Lower lobe of right lung (tissue), 2 donors: Measurements from ENCODE around the gene RAVER1. TPM values are rescaled to one million over a fixed set of nuclear protein-coding genes. Genes with fewer than 3 reads are reported as not detected.

ENCODE experiments used
- ATAC-seq, 2 donors: fragments of 200-7000 bp; cut with Tn5 transposase; one replicate each; pipeline ENCODE4 v1.9.1; 2020 to 2022; ENCODE audit warnings: mild to moderate bottlenecking in 2 of 2, moderate library complexity in 2 of 2
- DNase-seq: peaks from one replicate; pipeline ENCODE4 v3.0.0-alpha.2; 2020
- H3K27ac ChIP-seq: fragments of 200-600 bp; one replicate; pipeline ENCODE4 v1.8.0; 2022
- H3K27me3 ChIP-seq: fragments of 200-600 bp; one replicate; pipeline ENCODE4 v1.8.0; 2022; ENCODE audit warnings: low read depth
- H3K36me3 ChIP-seq: fragments of 200-600 bp; one replicate; pipeline ENCODE4 v1.8.0; 2022; ENCODE audit warnings: mild to moderate bottlenecking
- H3K4me1 ChIP-seq: fragments of 200-600 bp; one replicate; pipeline ENCODE4 v1.8.0; 2022
- H3K4me3 ChIP-seq: fragments of 200-600 bp; one replicate; pipeline ENCODE4 v1.8.0; 2022; ENCODE audit warnings: mild to moderate bottlenecking
- H3K9me3 ChIP-seq: fragments of 200-600 bp; one replicate; pipeline ENCODE4 v1.8.0; 2022
- CTCF ChIP-seq: fragments of 200-600 bp; IDR thresholded peaks from one replicate; pipeline ENCODE4 v1.8.0; 2022; ENCODE audit warnings: antibody characterized with exemption, mild to moderate bottlenecking
- intact Hi-C: fragments of 100-400 bp; cut with DNase I; formaldehyde crosslinking; loops from one replicate; pipeline ENCODE4 v1.11.0; 2022
- total RNA-seq: library from RNA; stranded (reverse); fragmentation: NEBNext Ultra II Directional; extraction: Animal tissue kit (Norgen Biotek cat#: 25700); gene quantifications from one replicate; pipeline ENCODE4 v1.2.1, GENCODE V29; 2021
- donor health status: DM: no; HTN: yes; CAD: no; lungs with severe emphysema.

RAVER1 gene
- total RNA-seq, 1 donor from 2014 or later = 29.6 TPM

DNA sequence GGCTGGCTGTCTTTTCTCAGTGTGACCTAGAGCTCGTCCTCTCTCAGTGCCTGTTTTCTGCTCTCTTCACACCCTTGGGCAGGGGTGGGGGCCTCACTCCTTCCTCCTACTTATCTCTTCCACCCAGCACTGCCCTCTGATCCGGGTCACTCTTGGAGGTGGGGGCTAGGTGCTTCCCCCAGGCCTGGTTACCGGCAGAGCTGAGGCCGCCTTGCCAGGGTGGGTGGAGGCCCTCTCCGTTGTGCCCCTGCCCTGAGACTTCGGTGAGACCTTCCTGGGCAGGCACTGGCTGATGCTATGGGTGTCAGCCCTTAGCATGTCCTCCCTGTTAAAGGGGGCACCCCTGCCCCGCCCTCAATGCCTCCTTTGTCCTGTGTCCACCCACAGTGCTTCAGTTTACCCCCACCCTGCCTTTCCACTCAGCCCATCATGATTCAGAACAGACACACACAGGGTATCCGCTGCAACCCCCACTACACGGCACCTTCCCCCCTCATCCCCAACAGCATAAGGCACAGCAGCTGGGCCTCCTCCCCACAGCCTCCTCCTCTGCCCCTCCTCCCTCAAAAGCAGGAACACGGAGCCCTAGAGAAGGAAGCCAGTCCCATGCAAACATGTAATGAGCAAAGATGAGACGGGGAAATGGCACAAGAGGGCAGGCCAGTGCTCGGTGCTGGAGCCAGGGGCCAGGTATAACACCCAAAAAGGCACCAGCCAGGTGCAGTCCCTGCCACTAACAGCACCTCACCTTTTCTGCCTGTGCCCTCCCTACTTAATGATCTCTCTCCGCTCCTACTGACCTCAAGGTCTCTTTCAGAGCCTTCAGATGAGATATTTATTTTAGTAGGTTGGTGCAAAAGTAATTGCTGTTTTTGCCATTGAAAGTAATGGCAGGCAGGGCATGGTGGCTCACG is 33.5 kb downstream of the RAVER1 start:
- DNase-seq = no peak
- H3K27me3 ChIP-seq = peaks cover 7% of the 10 kb centered on the region

GRCh38 chr19:10295847-10296591 is 37.3 kb downstream of the RAVER1 start:
- Histone ChIP-seq H3K4me3 (peak overlapping the region; percentile 50), H3K27me3 (peaks cover 39% of the 10 kb centered on the region), H3K4me1 (peaks cover 50% of the 10 kb centered on the region), H3K36me3 (no peaks in the 10 kb centered on the region), H3K27ac (no peak overlapping the region), H3K9me3 (no peaks in the 10 kb centered on the region)
- DNase-seq (no peak), ATAC-seq (no peak)
- intact Hi-C loops = no loop called here
- no peak for TF ChIP-seq CTCF

More for the DNA sequence above, 33.5 kb downstream of the RAVER1 start:
- Histone ChIP-seq H3K36me3 (no peaks in the 10 kb centered on the region), H3K9me3 (no peaks in the 10 kb centered on the region), H3K4me1 (peaks cover 15% of the 10 kb centered on the region), H3K4me3 (no peak overlapping the region), H3K27ac (no peak overlapping the region)
- intact Hi-C loops = no loop called here
- peak in 1 of 2 donors; percentile 4 for ATAC-seq
- TF ChIP-seq CTCF = no peak

- Histone ChIP-seq H3K27me3 (peaks cover 43% of the 10 kb centered on the region), H3K36me3 (no peaks in the 10 kb centered on the region), H3K4me3 (peak overlapping the region; percentile 50), H3K9me3 (no peaks in the 10 kb centered on the region), H3K4me1 (peaks cover 56% of the 10 kb centered on the region), H3K27ac (no peak overlapping the region)
- intact Hi-C loops = no loop called here
- DNase-seq (peak; percentile 86), ATAC-seq (peak; percentile 46 to 58)
- peak; percentile 18 for TF ChIP-seq CTCF
Observed at GRCh38 chr19:10295305-10295846, 38.0 kb downstream of the RAVER1 start.

- no peaks in the 10 kb centered on the region for H3K9me3 ChIP-seq
- intact Hi-C loops = no loop called here
- no peaks in the 10 kb centered on the region for H3K36me3 ChIP-seq
- no peak for TF ChIP-seq CTCF
- peaks cover 67% of the 10 kb centered on the region for H3K4me1 ChIP-seq
- H3K27me3 ChIP-seq = peaks cover 54% of the 10 kb centered on the region
- H3K27ac ChIP-seq = no peak overlapping the region
- no peak overlapping the region for H3K4me3 ChIP-seq
- DNase-seq = no peak
- no peak for ATAC-seq
Observed at GRCh38 chr19:10294368-10294697, 39.0 kb downstream of the RAVER1 start.

GRCh38 chr19:10293637-10294367 is 39.5 kb downstream of the RAVER1 start:
- intact Hi-C loops = no loop called here
- TF ChIP-seq CTCF = no peak
- Histone ChIP-seq H3K9me3 (no peaks in the 10 kb centered on the region), H3K27me3 (peaks cover 58% of the 10 kb centered on the region), H3K4me3 (no peak overlapping the region), H3K36me3 (no peaks in the 10 kb centered on the region), H3K27ac (no peak overlapping the region), H3K4me1 (peaks cover 72% of the 10 kb centered on the region)
- DNase-seq (no peak), ATAC-seq (no peak)
